ENCODE data around the gene SNRPD2. TPM values are rescaled to one million over a fixed set of nuclear protein-coding genes. Genes with fewer than 3 reads are reported as not detected.
"Not testable (repeated sequence)": the region's sequence is repeated elsewhere in the genome, so short reads cannot be mapped to it uniquely, and the experiment has no call there.

SNRPD2 gene
- total and polyA plus RNA-seq, 4 experiments from 2014 or later = 380 to 1,238 (median 681) TPM

DNA sequence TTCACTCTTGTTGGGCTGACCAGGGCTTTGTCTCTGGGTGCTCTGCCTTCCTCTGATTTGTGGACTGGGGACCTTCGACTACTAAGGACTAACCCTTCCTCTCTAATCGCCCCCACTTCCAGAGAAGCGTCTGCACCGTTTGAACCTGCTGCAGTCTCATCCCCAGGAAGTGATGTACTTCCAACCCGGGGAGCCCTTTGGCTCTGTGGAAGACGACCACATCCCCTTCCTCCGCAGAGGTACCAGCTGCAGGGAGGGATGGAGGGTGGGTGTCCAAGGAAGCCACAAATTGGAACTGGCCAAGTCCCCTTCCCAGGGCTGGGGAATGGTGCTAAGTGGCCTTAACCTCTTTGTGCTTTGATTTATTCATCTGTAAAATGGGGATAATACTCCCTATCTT lies 9.9 kb upstream of the SNRPD2 start:
- H3K27me3 ChIP-seq (ENCODE audit: insufficient read depth, low read length) = no peaks in the 10 kb centered on the region
- H3K27me3 Mint-ChIP-seq = no peaks in the 10 kb centered on the region
- intact Hi-C loops (cut with micrococcal nuclease) = no loop called here
- no peaks in the 10 kb centered on the region for H3K9me3 Mint-ChIP-seq
- no peak overlapping the region for H3K4me3 ChIP-seq (ENCODE audit: low read length in 2 of 2)
- peak overlapping the region in 1 of 7 donors; percentile 47 for H3K27ac Mint-ChIP-seq
- no peak overlapping the region for H3K4me3 Mint-ChIP-seq
- peaks cover 13 to 14% of the 10 kb centered on the region in 2 donors for H3K36me3 Mint-ChIP-seq
- H3K4me1 Mint-ChIP-seq = peaks cover 0 to 3% (median 0%) of the 10 kb centered on the region in 4 donors
- POLR2A ChIA-PET (ENCODE audit: partially characterized antibody) = no interaction called here
- no peaks in the 10 kb centered on the region for H3K4me1 ChIP-seq (ENCODE audit: insufficient read depth, low read length)
- H3K9me3 ChIP-seq (ENCODE audit: control insufficient read depth in 1 of 2, low read length in 2 of 2) = no peaks in the 10 kb centered on the region
- CTCF ChIA-PET (ENCODE audit: partially characterized antibody) = no interaction called here
- no peak overlapping the region for H3K27ac ChIP-seq (ENCODE audit: low read depth, low read length)
- DNase-seq = no peak
- peaks cover 3% of the 10 kb centered on the region for H3K36me3 ChIP-seq (ENCODE audit: insufficient read depth, low read length)

DNA sequence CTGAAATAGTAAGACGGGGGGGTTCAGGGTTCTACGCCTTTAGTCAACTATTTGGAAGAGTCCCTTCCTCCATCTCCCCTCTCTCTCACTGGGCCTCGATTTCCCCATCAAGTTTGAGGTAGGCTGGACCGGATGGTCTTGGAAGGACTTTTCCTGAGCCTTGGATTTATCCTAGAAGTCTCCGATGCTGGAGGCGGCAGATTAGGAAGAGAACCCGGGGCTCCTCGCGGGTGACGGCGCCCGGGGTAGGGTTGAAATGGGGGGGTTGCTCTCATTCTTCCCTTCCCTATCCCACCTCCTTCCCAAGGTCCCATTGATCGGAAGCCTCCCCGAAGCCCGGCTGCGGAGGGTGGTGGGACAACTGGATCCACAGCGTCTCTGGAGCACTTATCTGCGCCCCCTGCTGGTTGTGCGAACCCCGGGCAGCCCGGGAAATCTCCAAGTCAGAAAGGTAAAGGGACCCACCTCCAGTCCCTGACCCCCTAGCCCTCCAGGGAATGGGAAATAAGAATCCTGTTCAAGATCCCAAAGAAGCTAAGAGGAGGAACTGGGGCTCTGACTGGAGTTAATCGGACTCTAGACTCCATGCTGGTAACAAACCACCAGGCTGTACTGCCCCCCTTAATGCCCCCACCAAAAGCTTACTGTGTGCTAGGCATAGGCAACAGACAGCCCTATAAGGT lies 1.5 kb upstream of the SNRPD2 start:
- peak; percentile 63 to 73 (median 66) for DNase-seq
- H3K27ac ChIP-seq (ENCODE audit: low read depth, low read length) = peak overlapping the region; percentile 88
- Mint-ChIP-seq H3K4me1 (peaks cover 11 to 35% (median 17%) of the 10 kb centered on the region in 4 donors), H3K36me3 (peaks cover 10 to 30% of the 10 kb centered on the region in 2 donors), H3K27ac (peak overlapping the region; percentile 91 to 100 (median 97)), H3K4me3 (peak overlapping the region; percentile 90 to 100 (median 94)), H3K9me3 (no peaks in the 10 kb centered on the region), H3K27me3 (no peaks in the 10 kb centered on the region)
- ChIA-PET CTCF (ENCODE audit: partially characterized antibody) (interaction anchor here (0.5 to 7.8 kb wide), 17 partner anchors 9 to 215 kb away, joined by 3 to 110 read pairs (median 6); partner anchors contain the start of genes FBXO46 and SIX5), POLR2A (ENCODE audit: partially characterized antibody) (interaction anchor here (0.6 to 3.7 kb wide), 10 partner anchors 10 to 302 kb away, joined by 3 to 60 read pairs (median 8); partner anchors contain the start of genes CCDC61, FBXO46, FOXA3 and IRF2BP1)
- peaks cover 17% of the 10 kb centered on the region for H3K4me1 ChIP-seq (ENCODE audit: insufficient read depth, low read length)
- H3K36me3 ChIP-seq (ENCODE audit: insufficient read depth, low read length) = peaks cover 13% of the 10 kb centered on the region
- intact Hi-C loops (cut with micrococcal nuclease) = loop anchor here (2.0 to 10.0 kb wide), 2 partner anchors 78 to 268 kb away; partner anchors contain the start of gene ERCC1
- H3K27me3 ChIP-seq (ENCODE audit: insufficient read depth, low read length) = no peaks in the 10 kb centered on the region
- H3K4me3 ChIP-seq (ENCODE audit: low read length in 2 of 2) = peak overlapping the region; percentile 70 to 94
- H3K9me3 ChIP-seq (ENCODE audit: control insufficient read depth in 1 of 2, low read length in 2 of 2) = no peaks in the 10 kb centered on the region

DNA sequence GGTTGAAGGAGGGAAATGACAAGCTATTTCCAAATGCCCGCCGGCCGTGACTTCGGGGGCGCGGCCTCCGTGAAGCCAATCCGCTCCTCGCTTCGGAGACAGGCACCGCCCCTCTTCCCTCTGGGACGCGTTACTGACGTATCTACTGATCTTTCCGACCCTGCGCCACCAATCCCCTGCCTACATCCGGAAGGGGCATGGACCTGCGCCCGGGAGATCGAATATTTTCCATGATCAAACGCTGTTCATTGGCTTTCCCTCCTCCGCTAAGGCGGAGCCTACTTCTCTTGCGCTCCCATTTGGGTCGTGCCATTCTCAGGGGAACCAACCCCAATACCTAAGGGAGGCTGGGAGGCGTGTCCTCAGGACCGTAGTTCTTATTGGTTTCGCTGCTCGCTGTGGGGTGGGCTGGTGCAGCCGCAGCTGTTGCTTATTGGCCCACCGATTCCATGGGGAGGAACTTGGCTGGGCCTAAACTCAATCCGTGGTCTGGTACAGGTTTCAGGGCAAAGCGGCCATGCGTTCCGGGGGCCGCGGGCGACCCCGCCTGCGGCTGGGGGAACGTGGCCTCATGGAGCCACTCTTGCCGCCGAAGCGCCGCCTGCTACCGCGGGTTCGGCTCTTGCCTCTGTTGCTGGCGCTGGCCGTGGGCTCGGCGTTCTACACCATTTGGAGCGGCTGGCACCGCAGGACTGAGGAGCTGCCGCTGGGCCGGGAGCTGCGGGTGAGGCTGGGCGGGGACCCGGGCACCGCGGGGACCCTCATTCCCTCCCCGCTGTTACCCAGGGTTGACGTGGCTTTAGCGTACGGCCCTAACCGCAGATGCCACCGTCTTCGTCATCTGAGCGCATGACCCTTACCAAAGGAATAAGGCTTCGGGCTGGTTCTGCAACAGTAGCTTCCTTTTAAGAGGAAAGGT lies 693 bp upstream of the SNRPD2 start, which contains the start of gene QPCTL:
Gene QPCTL, plus strand, starts transcription at position 480 of the 919 bp plus-strand sequence. Its CDS starts 38 bp downstream, at position 518.
- Histone ChIP-seq H3K4me3 (ENCODE audit: low read length in 2 of 2) (peak within 1 kb of the TSS; percentile 70 to 94), H3K9me3 (ENCODE audit: control insufficient read depth in 1 of 2, low read length in 2 of 2) (no peaks in the 10 kb centered on the region), H3K27ac (ENCODE audit: low read depth, low read length) (peak within 1 kb of the TSS; percentile 88), H3K36me3 (ENCODE audit: insufficient read depth, low read length) (peaks cover 21% of the 10 kb centered on the region), H3K27me3 (ENCODE audit: insufficient read depth, low read length) (no peaks in the 10 kb centered on the region), H3K4me1 (ENCODE audit: insufficient read depth, low read length) (peaks cover 17% of the 10 kb centered on the region)
- Mint-ChIP-seq H3K36me3 (peaks cover 7 to 34% of the 10 kb centered on the region in 2 donors), H3K9me3 (no peaks in the 10 kb centered on the region), H3K4me1 (peaks cover 11 to 35% (median 17%) of the 10 kb centered on the region in 4 donors), H3K27ac (peak within 1 kb of the TSS; percentile 91 to 100 (median 97)), H3K4me3 (peak within 1 kb of the TSS; percentile 90 to 100 (median 94)), H3K27me3 (no peaks in the 10 kb centered on the region)
- intact Hi-C loops (cut with micrococcal nuclease) = loop anchor here (1.0 to 10.0 kb wide), 11 partner anchors 11 to 514 kb away; partner anchors contain the start of genes BLOC1S3, ERCC1, FBXO46 and OPA3
- CTCF ChIA-PET (ENCODE audit: partially characterized antibody) = interaction anchor here (0.8 to 7.8 kb wide), 13 partner anchors 11 to 214 kb away, joined by 3 to 110 read pairs (median 7); partner anchors contain the start of genes FBXO46 and SIX5
- DNase-seq = peak; percentile 98 to 99 (median 98)
- POLR2A ChIA-PET (ENCODE audit: partially characterized antibody) = interaction anchor here (0.6 to 3.7 kb wide), 17 partner anchors 11 to 514 kb away, joined by 3 to 60 read pairs (median 5); partner anchors contain the start of genes BLOC1S3, CCDC61, FBXO46 and FOXA3

DNA sequence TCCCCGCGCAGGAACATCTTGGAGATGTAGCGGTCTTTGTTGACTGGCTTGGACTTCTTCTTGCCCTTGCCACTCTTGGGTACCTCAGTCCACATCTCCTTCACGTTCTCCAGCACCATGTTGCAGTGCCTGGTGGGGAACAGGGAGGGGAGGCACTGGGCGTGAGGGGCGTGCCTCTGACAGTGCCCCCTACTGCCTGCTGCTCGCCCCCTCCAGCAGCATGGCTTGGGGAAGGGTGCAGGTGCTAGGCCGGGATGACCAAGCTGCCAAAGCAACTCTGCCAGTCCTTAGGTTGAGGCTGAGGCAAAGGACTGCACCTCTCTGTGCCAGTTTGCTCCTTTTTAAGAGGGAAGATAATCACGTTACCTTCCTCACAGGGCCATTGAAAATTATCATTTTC lies 4.2 kb downstream of the SNRPD2 start:
- no peaks in the 10 kb centered on the region for H3K9me3 ChIP-seq (ENCODE audit: control insufficient read depth in 1 of 2, low read length in 2 of 2)
- H3K27me3 Mint-ChIP-seq = no peaks in the 10 kb centered on the region
- ChIA-PET POLR2A (ENCODE audit: partially characterized antibody) (interaction anchor here (1.7 kb wide), 1 partner anchor 10 kb away, joined by 5 read pairs; no protein-coding TSS in a partner anchor), CTCF (ENCODE audit: partially characterized antibody) (interaction anchor here (0.6 to 1.0 kb wide), 3 partner anchors 23 to 61 kb away, joined by 3 to 4 read pairs (median 3); no protein-coding TSS in a partner anchor)
- no peak overlapping the region for H3K4me3 ChIP-seq (ENCODE audit: low read length in 2 of 2)
- peaks cover 8 to 34% (median 10%) of the 10 kb centered on the region in 4 donors for H3K4me1 Mint-ChIP-seq
- peaks cover 8% of the 10 kb centered on the region for H3K4me1 ChIP-seq (ENCODE audit: insufficient read depth, low read length)
- H3K36me3 Mint-ChIP-seq = peaks cover 19 to 52% of the 10 kb centered on the region in 2 donors
- intact Hi-C loops (cut with micrococcal nuclease) = no loop called here
- H3K4me3 Mint-ChIP-seq = no peak overlapping the region
- no peaks in the 10 kb centered on the region for H3K9me3 Mint-ChIP-seq
- H3K27ac ChIP-seq (ENCODE audit: low read depth, low read length) = no peak overlapping the region
- DNase-seq = no peak
- no peaks in the 10 kb centered on the region for H3K27me3 ChIP-seq (ENCODE audit: insufficient read depth, low read length)
- no peak overlapping the region for H3K27ac Mint-ChIP-seq
- peaks cover 37% of the 10 kb centered on the region for H3K36me3 ChIP-seq (ENCODE audit: insufficient read depth, low read length)

DNA sequence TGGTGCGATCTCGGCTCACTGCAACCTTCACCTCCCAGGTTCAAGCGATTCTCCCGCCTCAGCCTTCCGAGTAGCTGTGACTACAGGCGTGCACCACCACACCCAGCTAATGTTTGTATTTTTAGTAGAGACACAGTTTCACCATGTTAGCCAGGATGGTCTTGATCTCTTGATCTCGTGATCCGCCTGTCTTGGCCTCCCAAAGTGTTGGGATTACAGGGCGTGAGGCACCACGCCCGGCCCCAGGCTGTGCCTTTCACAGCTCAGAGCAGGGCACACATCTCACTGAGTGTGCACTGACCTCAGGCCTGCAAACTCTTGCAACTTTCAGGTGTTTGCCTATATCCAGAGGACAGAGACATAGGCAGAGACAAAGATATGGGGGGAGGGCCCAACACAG lies 6.7 kb downstream of the SNRPD2 start:
- H3K27me3 ChIP-seq (ENCODE audit: insufficient read depth, low read length); DNase-seq; H3K4me1 ChIP-seq (ENCODE audit: insufficient read depth, low read length); H3K27ac Mint-ChIP-seq; H3K9me3 Mint-ChIP-seq; intact Hi-C loops (cut with micrococcal nuclease); H3K9me3 ChIP-seq (ENCODE audit: control insufficient read depth in 1 of 2, low read length in 2 of 2); H3K27ac ChIP-seq (ENCODE audit: low read depth, low read length); H3K27me3 Mint-ChIP-seq; H3K4me3 ChIP-seq (ENCODE audit: low read length in 2 of 2); POLR2A ChIA-PET (ENCODE audit: partially characterized antibody): not testable (repeated sequence)
- H3K36me3 ChIP-seq (ENCODE audit: insufficient read depth, low read length) = peaks cover 37% of the 10 kb centered on the region
- H3K4me1 Mint-ChIP-seq = peaks cover 8 to 26% (median 9%) of the 10 kb centered on the region in 4 donors
- H3K4me3 Mint-ChIP-seq = peak overlapping the region in 1 of 8 donors; percentile 17
- CTCF ChIA-PET (ENCODE audit: partially characterized antibody) = interaction anchor here (1.6 kb wide), 1 partner anchor 9 kb away, joined by 5 read pairs; no protein-coding TSS in a partner anchor
- H3K36me3 Mint-ChIP-seq = peaks cover 19 to 43% of the 10 kb centered on the region in 2 donors

DNA sequence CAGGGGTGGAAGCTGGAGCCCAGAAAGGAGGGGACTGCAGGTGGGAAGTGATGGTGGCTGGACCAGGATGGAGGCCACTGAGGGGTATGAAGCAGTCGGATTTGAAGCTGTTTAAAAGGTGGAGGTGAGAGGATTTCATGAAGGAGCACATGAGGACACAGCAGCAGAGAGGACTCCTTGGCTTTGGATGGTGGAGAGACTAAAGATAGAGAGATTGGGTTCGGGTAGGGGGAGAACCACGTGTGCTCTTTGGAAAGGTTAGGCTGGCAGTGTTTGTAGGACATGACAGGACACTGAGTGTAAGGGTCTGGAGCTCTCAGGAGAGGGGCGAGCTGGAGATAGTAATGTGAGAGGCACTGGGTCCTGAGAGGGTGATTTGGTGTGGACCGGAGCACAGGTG lies 8.8 kb downstream of the SNRPD2 start:
- Mint-ChIP-seq H3K27ac (peak overlapping the region in 4 of 7 donors; percentile 24 to 45 (median 30)), H3K9me3 (no peaks in the 10 kb centered on the region), H3K36me3 (peaks cover 14 to 36% of the 10 kb centered on the region in 2 donors), H3K27me3 (no peaks in the 10 kb centered on the region), H3K4me1 (peaks cover 5 to 23% (median 10%) of the 10 kb centered on the region in 4 donors), H3K4me3 (peak overlapping the region in 1 of 8 donors; percentile 8)
- ChIA-PET POLR2A (ENCODE audit: partially characterized antibody) (interaction anchor here (0.7 to 8.6 kb wide), 4 partner anchors 9 to 214 kb away, joined by 3 to 57 read pairs (median 8); partner anchors contain the start of genes QPCTL and SNRPD2), CTCF (ENCODE audit: partially characterized antibody) (interaction anchor here (3.9 to 7.8 kb wide), 2 partner anchors 9 to 41 kb away, joined by 22 to 110 read pairs; partner anchors contain the start of genes QPCTL and SNRPD2)
- H3K4me1 ChIP-seq (ENCODE audit: insufficient read depth, low read length) = peaks cover 13% of the 10 kb centered on the region
- no peak overlapping the region for H3K27ac ChIP-seq (ENCODE audit: low read depth, low read length)
- no peak for DNase-seq
- no peak overlapping the region for H3K4me3 ChIP-seq (ENCODE audit: low read length in 2 of 2)
- H3K27me3 ChIP-seq (ENCODE audit: insufficient read depth, low read length) = no peaks in the 10 kb centered on the region
- peaks cover 23% of the 10 kb centered on the region for H3K36me3 ChIP-seq (ENCODE audit: insufficient read depth, low read length)
- no peaks in the 10 kb centered on the region for H3K9me3 ChIP-seq (ENCODE audit: control insufficient read depth in 1 of 2, low read length in 2 of 2)
- intact Hi-C loops (cut with micrococcal nuclease) = loop anchor here (5.0 kb wide), 1 partner anchor 34 kb away; no protein-coding TSS in a partner anchor
